Endothelial cell (in vitro differentiated cells): ENCODE data around the gene UBE2L3. TPM values are rescaled to one million over a fixed set of nuclear protein-coding genes. Genes with fewer than 3 reads are reported as not detected.
"Not testable (repeated sequence)": the region's sequence is repeated elsewhere in the genome, so short reads cannot be mapped to it uniquely, and the experiment has no call there.

ENCODE experiments used
- DNase-seq: peaks from one replicate; pipeline ENCODE4 v3.0.0; 2021; ENCODE audit warnings: low spot score
- H3K27ac Mint-ChIP-seq: one replicate; pipeline ENCODE4 v1.8.0; 2021; ENCODE audit warnings: mixed read lengths, inconsistent platforms; ENCODE audit not compliant: unreplicated experiment
- H3K27me3 Mint-ChIP-seq: one replicate; pipeline ENCODE4 v1.8.0; 2021; ENCODE audit warnings: mild to moderate bottlenecking, moderate library complexity, mixed read lengths, inconsistent platforms; ENCODE audit not compliant: unreplicated experiment
- H3K36me3 Mint-ChIP-seq: one replicate; pipeline ENCODE4 v1.8.0; 2021; ENCODE audit warnings: mild to moderate bottlenecking, low read depth, mixed read lengths, inconsistent platforms; ENCODE audit not compliant: unreplicated experiment
- H3K4me1 Mint-ChIP-seq: one replicate; pipeline ENCODE4 v1.8.0; 2021; ENCODE audit warnings: mild to moderate bottlenecking, mixed read lengths, inconsistent platforms; ENCODE audit not compliant: unreplicated experiment
- H3K4me3 Mint-ChIP-seq: one replicate; pipeline ENCODE4 v1.8.0; 2021; ENCODE audit warnings: mild to moderate bottlenecking, mixed read lengths, inconsistent platforms; ENCODE audit not compliant: unreplicated experiment
- H3K9me3 Mint-ChIP-seq: one replicate; pipeline ENCODE4 v1.8.0; 2021; ENCODE audit warnings: mixed read lengths, inconsistent platforms; ENCODE audit not compliant: unreplicated experiment
- CTCF ChIP-seq: fragments of 200-600 bp; sonication (generic); IDR thresholded peaks from one replicate; pipeline ENCODE4 v1.5.0; 2021; ENCODE audit warnings: antibody characterized with exemption; ENCODE audit not compliant: unreplicated experiment
- total RNA-seq: library from RNA; stranded (reverse); fragmentation: NEBNext Ultra II Directional; extraction: Animal tissue kit (Norgen Biotek cat#: 25700); gene quantifications from one replicate; pipeline ENCODE4 v1.2.1, GENCODE V29; 2021; ENCODE audit not compliant: unreplicated experiment

The UBE2L3 gene
- total RNA-seq, 1 donor from 2014 or later: 62.2 TPM

DNA sequence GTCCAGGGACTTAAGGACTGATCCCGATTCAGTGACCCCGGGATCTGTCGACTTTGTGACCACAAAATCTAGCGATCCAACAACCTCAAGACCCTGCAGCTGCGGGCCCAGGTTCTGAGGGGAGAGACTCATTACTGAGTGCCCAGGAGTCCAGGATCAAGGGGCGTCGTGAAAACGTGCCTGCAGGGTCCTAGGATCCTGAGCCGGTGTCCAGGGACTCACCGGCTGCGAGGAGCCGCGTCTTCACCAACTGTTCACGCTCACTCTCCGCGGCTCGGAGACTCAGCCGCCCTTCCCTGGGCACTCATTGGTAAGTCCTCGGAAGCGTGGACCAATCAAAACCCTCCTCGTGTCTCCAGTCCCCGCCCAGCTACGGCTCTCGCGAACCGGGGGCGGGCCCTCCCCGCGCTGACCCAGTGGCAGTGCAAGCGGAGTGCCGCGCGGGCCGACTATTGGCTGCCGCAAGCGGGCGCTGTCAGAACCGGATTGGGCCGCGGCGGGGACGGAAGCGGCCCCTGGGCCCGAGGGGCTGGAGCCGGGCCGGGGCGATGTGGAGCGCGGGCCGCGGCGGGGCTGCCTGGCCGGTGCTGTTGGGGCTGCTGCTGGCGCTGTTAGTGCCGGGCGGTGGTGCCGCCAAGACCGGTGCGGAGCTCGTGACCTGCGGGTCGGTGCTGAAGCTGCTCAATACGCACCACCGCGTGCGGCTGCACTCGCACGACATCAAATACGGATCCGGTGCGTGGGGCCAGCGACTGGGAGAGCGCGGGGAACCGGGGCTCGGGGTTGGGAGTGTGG, 74.5 kb downstream of the UBE2L3 start, which contains the start of gene SDF2L1:
TSS of gene SDF2L1 (plus strand) at position 514 of the 795 bp plus-strand sequence. CDS start at position 549, 35 bp downstream.
- Mint-ChIP-seq H3K27ac (peak within 1 kb of the TSS; percentile 61), H3K9me3 (no peaks in the 10 kb centered on the region), H3K4me1 (peaks cover 22% of the 10 kb centered on the region), H3K27me3 (peaks cover 12% of the 10 kb centered on the region), H3K4me3 (peak within 1 kb of the TSS; percentile 89), H3K36me3 (peaks cover 10% of the 10 kb centered on the region)
- peak; percentile 98 for DNase-seq
- no peak for TF ChIP-seq CTCF

GRCh38 chr22:21642584-21643448, 75.3 kb downstream of the UBE2L3 start:
- Mint-ChIP-seq H3K27me3 (peaks cover 12% of the 10 kb centered on the region), H3K4me1 (peaks cover 22% of the 10 kb centered on the region), H3K9me3 (no peaks in the 10 kb centered on the region), H3K36me3 (peaks cover 10% of the 10 kb centered on the region), H3K4me3 (peak overlapping the region; percentile 89), H3K27ac (no peak overlapping the region)
- peak; percentile 75 for DNase-seq
- peak; percentile 52 for TF ChIP-seq CTCF

DNA sequence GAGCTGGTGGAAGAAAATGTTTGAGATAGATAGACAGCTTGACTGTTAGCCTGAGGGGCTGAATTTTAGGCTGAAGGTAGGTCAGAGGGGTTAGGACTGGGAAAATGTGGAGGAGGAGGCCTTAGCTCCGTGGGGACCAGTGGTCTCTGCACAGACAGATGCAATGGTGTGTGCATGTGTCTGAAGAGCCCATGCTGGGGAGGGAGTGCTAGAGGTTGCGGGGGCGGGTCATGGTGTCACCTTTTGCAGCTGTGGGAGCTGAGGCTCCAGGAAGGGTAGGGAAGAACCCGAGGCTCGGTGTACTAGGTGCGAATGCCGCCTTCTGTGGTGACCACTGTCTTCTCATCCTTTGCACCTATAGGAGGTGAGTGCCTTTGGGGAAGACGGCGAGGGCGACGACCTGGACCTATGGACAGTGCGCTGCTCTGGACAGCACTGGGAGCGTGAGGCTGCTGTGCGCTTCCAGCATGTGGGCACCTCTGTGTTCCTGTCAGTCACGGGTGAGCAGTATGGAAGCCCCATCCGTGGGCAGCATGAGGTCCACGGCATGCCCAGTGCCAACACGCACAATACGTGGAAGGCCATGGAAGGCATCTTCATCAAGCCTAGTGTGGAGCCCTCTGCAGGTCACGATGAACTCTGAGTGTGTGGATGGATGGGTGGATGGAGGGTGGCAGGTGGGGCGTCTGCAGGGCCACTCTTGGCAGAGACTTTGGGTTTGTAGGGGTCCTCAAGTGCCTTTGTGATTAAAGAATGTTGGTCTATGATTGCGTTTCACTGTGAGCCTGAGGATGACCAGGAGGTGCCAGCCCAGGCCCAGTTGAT, 76.2 kb downstream of the UBE2L3 start:
- TF ChIP-seq CTCF: no peak
- Mint-ChIP-seq H3K4me3 (peak overlapping the region; percentile 75), H3K4me1 (peaks cover 22% of the 10 kb centered on the region), H3K27ac (no peak overlapping the region), H3K9me3 (no peaks in the 10 kb centered on the region), H3K36me3 (peaks cover 10% of the 10 kb centered on the region), H3K27me3 (peaks cover 12% of the 10 kb centered on the region)
- DNase-seq: no peak

- not testable (repeated sequence) for H3K9me3 Mint-ChIP-seq, H3K4me3 Mint-ChIP-seq, DNase-seq, H3K27ac Mint-ChIP-seq
- H3K36me3 Mint-ChIP-seq: peaks cover 10% of the 10 kb centered on the region
- H3K4me1 Mint-ChIP-seq: peaks cover 21% of the 10 kb centered on the region
- peaks cover 12% of the 10 kb centered on the region for H3K27me3 Mint-ChIP-seq
Observed at GRCh38 chr22:21645513-21645912, 78.0 kb downstream of the UBE2L3 start.
